Hematopoietic multipotent progenitor cell treated with erythropoietin and hydrocortisone succinate and interleukin-3 and kit ligand, for 8 days (in vitro differentiated cells): ENCODE measurements around the gene ARID3C.

Source experiments
- DNase-seq: peaks from one replicate; pipeline ENCODE4 v3.0.0-alpha.2; 2015

Gene ARID3C

GRCh38 chr9:34575862-34576596, 52.8 kb downstream of the ARID3C start:
- DNase-seq: no peak

- DNase-seq: no peak
These were observed 53.6 kb downstream of the ARID3C start for GRCh38 chr9:34575241-34575640.

GRCh38 chr9:34574571-34574970, 54.3 kb downstream of the ARID3C start:
- no peak for DNase-seq

- no peak for DNase-seq
These were observed 55.1 kb downstream of the ARID3C start for GRCh38 chr9:34573599-34574325.

GRCh38 chr9:34572628-34573027, 56.2 kb downstream of the ARID3C start:
- DNase-seq: no peak

- DNase-seq: no peak
These were observed 56.8 kb downstream of the ARID3C start for GRCh38 chr9:34572092-34572491.

GRCh38 chr9:34571481-34571810, 57.4 kb downstream of the ARID3C start:
- no peak for DNase-seq
